Inflammatory macrophage treated with lipopolysaccharide for 4 hours (primary cell): ENCODE measurements around the gene MEST.
A peak's percentile ranks its signal among the peaks of the same experiment; 100 is the strongest.
"Not testable (repeated sequence)": the region's sequence is repeated elsewhere in the genome, so short reads cannot be mapped to it uniquely, and the experiment has no call there.

Source experiments
- DNase-seq: peaks from one replicate; pipeline ENCODE4 v3.0.0-alpha.2; 2020

Gene MEST, protein sequence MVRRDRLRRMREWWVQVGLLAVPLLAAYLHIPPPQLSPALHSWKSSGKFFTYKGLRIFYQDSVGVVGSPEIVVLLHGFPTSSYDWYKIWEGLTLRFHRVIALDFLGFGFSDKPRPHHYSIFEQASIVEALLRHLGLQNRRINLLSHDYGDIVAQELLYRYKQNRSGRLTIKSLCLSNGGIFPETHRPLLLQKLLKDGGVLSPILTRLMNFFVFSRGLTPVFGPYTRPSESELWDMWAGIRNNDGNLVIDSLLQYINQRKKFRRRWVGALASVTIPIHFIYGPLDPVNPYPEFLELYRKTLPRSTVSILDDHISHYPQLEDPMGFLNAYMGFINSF

DNA sequence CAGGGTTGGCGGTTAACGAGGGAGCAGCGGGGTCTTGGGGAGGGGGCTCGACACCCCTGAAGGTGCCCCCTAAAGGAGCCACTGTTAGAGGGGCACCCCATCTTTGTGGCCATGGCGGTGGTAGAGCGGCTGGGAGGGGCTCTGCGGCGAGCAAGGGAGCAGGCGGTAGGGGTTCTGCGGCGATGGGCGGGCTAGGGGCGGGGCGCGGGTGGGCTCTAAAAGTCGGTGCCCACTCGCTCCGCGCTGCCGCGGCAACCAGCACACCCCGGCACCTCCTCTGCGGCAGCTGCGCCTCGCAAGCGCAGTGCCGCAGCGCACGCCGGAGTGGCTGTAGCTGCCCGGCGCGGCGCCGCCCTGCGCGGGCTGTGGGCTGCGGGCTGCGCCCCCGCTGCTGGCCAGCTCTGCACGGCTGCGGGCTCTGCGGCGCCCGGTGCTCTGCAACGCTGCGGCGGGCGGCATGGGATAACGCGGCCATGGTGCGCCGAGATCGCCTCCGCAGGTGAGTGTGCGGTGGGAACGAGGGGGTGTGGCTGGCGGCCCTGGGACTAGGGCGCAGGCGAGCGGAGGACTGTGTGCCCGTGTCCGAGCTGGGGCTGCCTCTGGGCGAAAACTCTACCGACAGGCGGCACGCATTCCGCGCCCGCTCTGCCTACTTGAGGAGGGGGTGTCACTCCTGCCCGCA is at the start of gene MEST:
MEST (plus strand) TSS at position 245 of the 682 bp plus-strand sequence; CDS start at position 474, 229 bp downstream.
- no peak for DNase-seq

DNA sequence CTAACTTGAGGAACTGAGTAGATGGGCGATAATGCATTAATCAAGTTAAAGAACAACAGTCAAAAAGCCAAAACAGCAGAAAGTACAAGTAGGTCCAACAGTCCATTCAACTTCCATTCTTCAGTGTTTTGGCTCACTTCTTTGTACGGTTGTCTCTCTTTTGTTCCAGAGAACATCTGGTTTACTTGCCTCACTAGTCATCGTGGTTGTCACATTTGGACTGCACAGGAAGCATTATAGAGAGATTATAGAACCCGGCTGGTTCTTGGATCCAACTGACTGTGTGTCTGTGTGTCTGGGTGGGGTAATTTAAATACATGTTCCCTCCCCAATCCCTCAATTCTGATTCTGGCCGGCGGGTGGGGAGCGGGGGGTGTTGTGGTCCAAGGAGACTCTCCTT is 49.3 kb upstream of the MEST start:
- no peak for DNase-seq

DNA sequence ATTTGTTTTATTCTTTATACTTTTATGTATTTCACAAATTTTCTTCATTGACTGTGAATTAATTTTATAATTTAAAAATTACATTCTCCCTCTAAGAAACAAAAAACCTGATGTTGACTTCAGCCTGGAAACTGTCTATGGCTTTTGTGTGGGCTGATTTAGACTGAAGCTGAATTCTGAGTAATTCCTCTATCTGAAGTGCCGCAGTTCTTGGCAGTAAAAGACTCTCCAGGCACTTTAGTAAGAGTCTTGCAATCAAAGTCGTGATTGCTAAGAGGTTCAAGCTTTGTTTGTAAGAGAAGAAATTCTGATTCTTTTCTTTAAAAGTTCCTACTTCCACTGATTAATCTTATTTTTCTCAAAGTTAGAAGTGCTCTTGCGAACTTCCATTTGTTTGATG is 47.7 kb upstream of the MEST start:
- no peak for DNase-seq

DNA sequence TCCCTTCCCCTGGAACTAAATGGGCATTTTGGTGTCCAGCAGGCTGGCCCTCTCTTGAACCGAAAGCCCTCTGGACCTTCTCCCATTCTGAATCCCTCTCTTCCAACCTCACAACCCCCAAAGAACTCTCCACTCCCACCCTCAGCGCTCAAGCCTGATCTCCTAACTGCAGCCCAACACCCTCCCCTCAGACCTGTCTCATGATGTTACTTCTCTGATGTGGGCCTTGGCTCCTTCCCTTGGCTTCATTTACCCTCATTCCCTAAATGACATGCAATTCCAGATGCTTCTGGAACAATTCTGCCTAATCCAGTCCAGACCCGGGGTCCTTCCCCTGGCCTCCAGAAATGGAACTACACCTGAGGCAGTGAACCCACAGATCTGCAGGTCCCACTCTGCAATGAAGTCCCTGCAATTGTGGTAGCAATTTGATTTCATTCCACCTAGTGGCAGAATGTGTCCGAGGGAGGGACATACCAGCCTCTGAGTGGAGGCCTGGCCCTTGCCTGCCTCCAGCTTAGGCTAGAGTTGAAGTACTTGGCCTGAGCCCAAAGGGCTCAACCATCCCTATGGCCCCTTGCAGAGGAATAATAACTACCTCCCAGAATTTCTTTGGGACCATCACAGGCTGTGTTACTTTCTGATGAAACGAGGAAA is 47.0 kb upstream of the MEST start:
- no peak for DNase-seq

DNA sequence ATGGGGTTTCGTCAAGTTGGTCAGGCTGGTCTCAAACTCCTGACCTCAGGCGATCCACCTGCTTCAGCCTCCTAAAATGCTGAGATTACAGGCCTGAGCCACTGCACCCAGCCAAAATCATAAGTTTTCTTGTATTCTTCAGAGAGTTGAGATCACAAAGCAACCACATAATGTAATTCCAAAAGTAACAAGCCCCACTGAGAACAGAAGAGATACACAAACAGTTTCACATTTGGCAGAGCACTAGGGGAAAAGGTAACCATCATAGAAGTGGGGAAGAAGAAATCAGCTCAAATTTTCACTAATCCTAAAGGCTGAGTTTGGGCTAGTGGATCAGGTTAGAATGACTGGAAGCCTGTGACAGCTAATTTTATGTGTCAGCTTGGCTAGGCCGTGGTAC is 45.6 kb upstream of the MEST start:
- no peak for DNase-seq

DNA sequence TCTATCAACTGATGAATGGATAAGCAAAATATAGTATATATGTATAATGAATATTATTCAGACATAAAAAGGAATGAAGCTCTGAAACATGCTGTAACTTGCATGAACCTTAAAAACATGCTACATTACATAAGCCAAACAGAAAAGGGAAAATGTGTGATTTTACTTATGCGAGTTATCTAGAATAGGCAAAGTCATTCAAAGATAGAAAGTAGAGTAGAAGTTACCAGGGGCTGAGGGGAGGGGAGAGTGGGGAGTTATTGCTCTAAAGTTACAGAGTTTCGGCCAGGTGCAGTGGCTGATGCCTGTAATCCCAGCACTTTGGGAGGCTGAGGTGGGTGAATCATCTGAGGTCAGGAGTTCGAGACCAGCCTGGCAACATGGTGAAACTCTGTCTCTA is 40.5 kb upstream of the MEST start:
- not testable (repeated sequence) for DNase-seq

DNA sequence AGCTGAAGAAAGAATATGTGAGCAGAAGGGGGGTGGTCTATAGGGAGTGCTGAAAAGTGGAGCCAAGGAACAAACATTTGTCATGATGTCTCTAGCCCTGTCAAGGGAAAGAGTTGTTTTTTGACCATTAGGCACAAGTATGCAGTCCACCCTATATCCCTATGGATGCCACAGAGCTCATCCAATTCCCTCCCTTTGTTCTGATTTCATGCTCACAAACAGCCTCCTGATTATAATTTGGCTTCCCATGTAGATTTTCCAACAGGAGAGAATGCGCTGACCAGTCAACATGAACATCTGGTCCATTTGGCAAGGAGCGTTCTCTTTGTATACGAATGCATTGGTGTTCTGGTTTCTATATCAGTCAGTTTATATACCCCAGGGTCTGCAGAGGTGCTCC is 38.9 kb upstream of the MEST start:
- no peak for DNase-seq

DNA sequence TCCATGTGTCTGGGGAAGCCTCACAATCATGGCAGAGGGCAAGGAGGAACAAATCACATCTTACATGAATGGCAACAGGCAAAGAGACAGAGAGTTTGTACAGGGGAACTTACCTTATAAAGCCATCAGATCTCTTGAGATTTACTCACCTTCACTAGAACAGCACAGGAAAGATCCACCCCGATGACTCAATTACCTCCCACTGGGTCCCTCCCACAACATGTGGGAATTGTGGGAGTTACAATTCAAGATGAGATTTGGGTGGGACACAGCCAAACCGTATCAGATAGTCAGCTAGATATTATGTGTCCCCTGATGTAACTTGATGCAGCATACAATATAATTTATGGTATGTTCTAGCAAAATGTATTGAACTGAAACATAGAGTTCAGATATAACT is 36.9 kb upstream of the MEST start:
- DNase-seq: no peak

DNA sequence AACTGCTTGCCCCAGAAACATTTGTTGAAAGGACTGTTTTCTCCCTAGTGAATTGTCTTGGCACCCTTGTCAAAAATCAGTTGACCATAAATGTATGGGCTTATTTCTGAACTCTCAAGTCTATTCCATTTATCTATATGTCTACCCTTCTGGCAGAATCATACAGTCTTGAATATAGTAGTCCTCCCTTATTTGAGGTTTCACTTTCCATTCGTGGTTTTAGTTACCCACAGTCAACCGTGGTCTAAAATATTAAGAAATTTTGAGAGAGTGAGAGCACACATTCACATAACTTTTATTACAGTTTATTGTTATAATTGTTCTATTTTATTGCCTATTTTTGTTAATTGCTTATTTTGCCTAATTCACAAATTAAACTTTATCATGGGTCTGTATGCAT is 33.6 kb upstream of the MEST start:
- peak; percentile 67 for DNase-seq

DNA sequence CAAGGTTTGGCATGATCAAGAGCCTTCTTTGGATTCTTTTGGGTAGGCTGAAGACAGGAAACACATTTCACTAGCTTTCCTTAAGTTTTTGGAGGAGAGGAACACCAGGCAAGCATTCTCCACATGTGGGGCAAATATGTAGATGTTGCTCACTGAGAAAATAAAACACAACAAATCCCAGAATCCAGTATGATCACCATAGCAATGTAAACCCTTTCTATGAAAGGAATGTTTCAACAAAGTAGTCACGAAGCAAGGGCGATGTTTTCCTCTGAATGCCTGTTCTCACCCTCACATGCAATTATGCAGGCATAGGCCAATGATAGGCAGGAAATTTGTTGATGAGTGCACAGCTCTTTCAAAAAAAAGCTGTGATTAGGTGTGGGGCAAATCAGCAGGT is 30.6 kb upstream of the MEST start:
- DNase-seq: no peak

DNA sequence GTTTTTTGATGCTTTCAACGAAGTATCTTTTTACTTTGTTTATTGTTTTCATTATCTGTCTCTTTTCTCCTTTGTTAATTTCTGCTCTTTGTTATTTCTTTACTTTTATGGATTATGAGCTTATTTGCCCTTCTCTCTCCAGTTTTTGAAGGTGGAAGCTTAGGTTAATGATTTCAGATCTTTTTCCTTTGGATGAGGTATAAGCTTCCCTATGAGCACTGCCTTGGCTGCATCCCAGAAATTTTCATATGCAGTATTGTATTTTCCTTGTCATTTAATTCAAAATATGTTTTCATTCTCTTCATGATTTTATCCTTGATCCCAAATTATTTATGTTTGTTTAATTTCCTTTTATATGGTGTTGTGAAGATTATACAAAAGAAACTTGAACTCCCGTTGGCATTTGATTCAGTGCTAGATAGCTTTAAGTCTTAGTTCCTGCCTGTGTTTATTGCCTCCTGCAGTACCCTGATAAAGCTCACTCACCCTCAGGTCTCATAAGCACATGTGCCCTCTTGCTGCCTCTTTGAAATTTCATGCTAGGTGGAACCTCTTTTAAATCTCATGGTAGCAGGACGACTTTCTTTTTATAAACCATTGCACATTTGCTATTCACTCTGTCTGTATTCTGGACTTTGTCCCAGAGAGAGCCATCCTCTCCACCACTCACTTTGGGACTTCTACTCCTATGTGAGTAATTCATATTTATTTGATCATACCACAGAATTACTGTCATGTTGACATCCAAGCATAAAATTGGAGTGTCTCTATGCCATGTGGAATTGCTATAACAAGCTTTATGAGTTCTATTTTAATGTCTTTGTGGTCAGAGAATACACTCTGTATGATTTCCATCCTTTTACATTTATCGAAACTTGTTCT is 28.1 kb upstream of the MEST start:
- no peak for DNase-seq

DNA sequence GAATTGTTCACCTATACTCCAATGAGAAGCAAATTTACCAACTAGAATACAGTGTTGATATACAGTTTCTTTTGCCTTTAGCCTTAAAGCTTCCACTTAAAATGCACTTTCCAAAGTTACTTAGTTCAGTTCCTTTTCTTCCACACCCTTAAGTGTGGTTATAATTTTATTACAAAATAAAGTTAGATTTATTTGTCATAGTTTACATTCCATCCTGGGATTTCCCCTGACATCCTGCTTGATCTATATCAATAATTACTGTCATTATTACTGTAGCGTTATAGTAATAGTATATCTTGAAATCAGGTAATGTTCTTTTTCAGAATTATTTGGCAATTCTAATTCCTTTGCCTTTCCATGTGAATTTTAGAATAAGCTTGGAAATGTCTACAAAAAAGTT is 23.3 kb upstream of the MEST start:
- DNase-seq: no peak

DNA sequence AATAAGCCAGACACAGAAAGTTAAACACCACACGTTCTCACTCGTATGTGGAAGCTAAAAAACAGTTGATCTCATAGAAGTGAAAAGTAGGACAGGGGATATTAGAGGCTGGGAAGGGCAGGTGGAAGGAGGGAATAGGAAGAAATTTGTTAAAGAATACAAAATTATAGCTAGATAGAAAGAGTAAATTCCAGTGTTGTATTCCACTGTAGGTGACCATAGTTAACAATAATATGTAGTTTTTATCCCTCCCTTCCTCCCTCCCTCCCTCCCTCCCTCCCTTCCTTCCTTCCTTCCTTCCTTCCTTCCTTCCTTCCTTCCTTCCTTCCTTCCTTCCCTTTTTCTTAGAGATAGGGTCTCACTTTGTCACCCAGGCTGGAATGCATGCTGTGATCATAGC is 19.9 kb upstream of the MEST start:
- no peak for DNase-seq

DNA sequence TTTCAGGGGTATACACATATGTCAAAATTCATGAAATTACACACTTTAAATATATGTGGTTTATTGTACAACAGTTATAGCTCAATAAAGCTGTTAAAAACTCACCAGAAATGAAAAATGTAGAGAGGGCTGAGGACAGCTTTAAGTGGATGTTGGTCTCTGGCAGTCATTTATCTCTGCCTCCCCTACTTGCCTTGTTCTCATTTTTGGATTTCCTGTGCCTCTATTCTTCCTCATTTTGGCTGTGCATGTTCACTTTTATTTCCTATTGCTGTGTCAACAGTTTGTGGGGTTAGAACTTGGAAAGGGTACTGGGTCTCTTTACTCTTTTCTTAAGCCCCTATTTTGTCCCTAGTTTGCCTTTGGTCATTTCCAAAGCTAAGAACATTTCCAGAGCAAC is 18.6 kb upstream of the MEST start:
- peak; percentile 44 for DNase-seq

DNA sequence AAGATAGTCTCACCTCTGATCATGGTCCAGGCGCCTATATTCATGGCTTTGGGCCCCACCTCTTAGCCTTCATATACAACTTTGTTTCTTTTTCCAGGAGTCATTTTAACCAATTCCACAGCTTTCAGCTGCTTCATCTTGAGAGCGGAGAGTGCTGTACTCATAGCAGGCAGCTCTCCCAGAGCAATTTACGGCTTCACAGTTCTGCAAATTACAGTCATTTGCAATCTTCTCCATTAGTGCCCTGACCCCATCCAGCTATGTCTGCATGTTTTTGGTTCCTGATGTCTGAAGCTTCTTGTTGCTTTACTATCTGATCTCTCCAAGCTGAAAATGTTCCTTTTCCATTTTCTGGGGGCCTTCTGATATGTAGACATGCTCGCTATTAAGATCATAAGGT is 18.0 kb upstream of the MEST start:
- DNase-seq: no peak

DNA sequence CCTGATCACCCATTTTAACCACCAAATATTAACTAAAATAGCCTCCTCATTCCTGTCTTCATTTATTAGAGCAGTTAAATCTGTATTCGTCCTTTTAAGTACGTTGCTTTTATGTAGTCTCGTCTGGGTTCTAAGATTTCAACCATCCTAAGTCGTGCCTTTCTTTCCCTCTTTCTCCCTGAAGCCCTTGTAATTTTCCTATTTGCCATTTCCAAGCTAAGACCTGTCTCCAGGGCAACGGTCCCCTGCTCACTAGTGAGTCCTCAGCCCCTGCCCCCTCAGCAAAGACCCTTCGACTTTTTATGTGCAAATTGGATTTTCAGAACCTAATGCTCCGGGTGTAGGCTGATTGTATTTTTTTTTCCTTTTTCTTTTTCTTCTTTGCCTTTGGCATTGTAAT is 16.1 kb upstream of the MEST start:
- DNase-seq: no peak

DNA sequence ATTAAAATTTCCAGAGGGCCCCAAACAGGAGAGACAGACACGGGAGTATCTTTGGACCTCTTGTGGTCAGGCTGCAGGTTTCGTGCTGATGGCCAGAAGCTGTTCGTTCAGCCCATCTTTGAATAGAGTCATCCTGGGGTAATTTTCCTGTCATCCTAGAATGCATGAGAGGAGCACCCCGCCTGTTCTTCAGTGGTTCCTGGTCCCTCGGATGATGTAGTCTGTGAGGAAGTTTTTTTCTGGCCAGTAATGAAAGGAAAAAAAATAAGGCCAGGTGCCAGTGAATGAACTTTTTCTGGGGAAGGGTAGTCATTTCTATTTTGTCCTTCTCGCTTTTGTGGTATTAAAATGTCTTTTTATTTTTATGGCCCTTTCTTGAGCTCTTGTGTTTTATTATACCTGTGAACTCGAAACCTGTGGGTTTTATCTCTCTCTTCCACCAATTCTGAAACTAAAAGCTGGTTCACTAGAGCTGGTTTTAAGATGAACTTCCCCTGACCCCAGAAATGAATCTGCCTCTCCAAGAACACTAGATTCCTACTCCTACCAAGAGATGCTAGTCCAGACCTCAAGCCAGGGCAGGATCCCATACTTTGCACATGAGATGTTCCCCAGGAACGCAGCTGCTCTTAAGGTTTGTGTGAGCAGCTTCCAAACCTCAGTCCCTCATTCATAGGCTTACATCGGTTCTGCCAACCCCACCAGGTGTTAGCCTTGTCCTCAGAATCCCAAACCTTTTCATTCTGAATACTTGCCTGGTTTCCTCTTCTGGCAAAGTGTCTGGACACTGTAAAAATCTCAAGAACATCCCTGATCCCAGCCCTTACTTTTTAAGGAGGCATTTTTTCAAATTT is 15.4 kb upstream of the MEST start:
- DNase-seq: no peak

DNA sequence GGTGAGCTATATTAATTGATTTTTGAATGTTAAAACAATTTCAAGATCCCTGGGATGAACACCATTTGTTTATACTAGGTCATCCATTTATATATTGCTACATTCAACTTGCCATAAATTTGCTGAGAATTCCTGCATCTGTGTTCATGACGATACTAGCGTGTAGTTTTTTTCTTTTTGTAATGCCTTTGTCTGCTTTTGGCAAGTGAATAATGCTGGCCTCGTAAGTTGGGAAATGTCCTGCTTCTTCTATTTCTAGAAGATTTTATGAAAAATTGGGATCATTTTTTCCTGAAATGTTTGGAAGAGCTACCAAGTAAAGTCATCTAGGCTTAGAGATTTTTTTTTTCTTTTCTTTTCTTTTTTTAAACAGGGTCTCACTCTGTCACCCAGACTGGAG is 12.9 kb upstream of the MEST start:
- DNase-seq: no peak

DNA sequence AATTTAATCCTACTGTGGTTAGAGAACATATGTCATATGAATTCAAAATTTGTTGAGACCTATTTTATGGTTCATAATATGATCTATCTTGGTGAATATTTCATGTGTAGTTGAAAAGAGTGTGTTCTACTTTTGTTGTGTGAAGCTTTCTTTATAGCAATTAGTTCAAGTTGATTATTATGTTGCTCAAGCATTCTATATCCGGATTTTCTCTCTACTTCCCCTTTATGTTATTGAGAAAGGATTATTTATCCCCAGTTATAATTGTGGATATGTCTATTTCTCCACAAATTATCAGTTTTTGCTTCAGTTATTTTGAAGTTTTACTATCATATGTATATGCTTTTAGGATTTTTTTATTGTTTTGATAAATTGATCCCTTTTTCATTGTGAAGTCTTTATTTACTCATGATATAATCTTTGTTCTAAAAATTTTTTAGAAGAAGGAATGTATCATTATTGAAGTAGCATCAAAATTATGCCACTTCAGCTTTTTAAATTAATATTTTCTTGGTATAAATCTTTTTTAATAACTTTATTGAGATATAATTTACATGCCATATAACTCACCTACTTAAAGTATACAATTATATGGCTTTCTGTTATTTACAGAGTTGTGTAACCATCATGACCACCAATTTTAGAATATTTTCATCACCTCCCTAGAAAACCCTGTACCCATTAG is 12.0 kb upstream of the MEST start:
- DNase-seq: peak; percentile 30

DNA sequence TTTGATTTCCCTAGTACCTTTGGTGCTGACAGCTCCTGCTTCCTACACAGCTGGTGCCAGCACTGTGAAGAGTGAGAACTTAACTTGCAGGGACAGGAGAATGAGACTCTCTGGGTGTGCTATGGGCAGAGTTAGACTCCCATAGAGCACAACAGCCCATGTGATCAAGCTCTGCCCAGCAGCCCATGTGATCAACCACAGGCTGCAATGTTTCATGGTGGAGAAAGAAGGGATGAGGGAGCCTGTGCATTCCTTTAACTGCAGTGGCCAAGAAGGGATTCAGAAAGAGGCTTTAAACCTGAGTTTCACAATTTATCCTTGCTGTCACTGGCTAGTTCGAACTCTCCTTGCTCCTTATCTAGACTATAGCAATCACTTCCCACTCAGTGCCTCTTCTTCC is 10.0 kb upstream of the MEST start:
- DNase-seq: no peak

DNA sequence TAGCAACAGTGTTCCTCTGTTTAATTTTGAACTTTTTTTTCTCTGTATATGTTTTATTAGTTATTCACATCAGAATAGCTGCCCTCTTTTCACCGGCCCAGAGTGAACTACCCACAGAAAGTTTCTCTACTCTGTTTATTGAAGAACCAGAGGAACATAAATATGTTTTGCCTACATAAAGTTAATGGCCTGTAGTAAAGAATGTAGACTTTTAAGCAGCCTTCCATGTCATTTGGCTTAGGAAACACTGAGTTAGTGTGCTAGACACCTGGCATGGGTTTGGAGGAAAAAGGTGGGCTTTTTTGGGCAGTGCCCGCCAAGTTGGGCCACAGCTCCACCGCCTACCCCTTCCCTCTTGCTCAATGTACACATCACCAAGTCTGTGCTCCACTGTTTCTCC is 8.9 kb upstream of the MEST start:
- no peak for DNase-seq

DNA sequence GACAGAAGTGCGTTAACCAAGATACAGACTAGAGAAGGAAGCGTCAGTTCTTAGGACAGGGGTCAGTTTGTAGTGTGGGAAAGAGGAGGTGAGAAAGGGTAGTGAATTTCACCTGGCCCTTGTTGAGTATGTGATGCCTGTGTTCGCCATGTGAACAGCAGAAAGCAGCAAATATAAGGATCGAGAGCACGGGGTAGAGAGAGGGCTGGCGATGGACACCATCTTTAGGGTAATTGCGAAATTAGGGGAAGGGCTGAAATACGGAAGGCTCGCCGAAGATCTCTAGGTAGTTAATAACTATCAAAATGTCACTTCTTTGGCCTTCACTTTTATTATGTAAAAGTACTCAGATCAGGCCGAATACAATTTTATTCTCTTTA is 6.2 kb upstream of the MEST start:
- DNase-seq: no peak
